ENCODE data around the gene SLC25A3.

SLC25A3 gene

DNA sequence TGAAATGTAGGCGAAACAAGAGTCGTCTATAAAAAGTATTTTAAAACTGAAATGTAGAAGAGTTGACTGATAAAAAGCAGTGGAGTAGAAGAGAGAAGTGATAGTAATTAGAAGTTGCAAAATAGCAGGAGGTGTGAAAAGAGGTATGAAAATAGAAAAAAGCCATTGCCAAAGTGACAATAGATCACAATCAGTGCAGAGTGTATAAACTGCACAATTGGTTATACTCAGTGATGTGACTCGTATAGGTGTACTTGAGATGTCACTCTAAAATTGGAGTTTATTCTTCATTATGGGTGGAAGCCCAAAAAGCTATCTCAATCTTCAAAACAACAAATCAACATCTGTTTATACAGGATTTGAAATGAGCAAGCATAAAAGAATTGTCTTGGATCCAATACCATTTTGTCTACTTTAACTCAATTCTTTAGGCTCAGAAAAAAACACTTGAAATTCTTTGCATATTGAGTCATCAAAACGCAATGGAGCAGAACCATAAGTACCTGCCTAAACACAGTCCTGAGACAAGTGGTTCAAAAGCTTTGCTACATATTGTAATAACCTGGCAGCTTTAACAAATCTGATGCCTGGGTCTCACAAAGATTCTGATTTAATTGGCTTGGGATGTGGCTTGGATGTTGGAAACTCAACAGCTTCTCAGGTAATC is 42.3 kb downstream of the SLC25A3 start (continued):
- TF ChIP-seq ZNF214 (tag by site-specific recombination; IDR thresholded peaks at IDR 0.05; ENCODE audit: borderline replicate concordance): no peak
- no peak for TF ChIP-seq ZNF626 (tag by site-specific recombination; IDR thresholded peaks at IDR 0.05)
- TF ChIP-seq GLI2 (tag by site-specific recombination; IDR thresholded peaks at IDR 0.05; ENCODE audit: borderline replicate concordance, low read depth): no peak
- TF ChIP-seq ZNF433 (tag by site-specific recombination; IDR thresholded peaks at IDR 0.05; ENCODE audit: low read depth): no peak
- no peak for TF ChIP-seq ZNF473 (tag by site-specific recombination; IDR thresholded peaks at IDR 0.05)
- TF ChIP-seq YY1 (tag by site-specific recombination; IDR thresholded peaks at IDR 0.05): no peak
- no peak for TF ChIP-seq TRIM28 (IDR thresholded peaks at IDR 0.05; ENCODE audit: borderline replicate concordance, low read length)
- TF ChIP-seq KLF8 (tag by site-specific recombination; IDR thresholded peaks at IDR 0.05): peak; percentile 68
- TF ChIP-seq ZNF366 (tag by site-specific recombination; conservative IDR thresholded peaks at IDR 0.05): peak; percentile 80
- no peak for TF ChIP-seq ZNF292 (tag by site-specific recombination; IDR thresholded peaks at IDR 0.05; ENCODE audit: borderline replicate concordance, low read depth)
- TF ChIP-seq, protein P1, sequence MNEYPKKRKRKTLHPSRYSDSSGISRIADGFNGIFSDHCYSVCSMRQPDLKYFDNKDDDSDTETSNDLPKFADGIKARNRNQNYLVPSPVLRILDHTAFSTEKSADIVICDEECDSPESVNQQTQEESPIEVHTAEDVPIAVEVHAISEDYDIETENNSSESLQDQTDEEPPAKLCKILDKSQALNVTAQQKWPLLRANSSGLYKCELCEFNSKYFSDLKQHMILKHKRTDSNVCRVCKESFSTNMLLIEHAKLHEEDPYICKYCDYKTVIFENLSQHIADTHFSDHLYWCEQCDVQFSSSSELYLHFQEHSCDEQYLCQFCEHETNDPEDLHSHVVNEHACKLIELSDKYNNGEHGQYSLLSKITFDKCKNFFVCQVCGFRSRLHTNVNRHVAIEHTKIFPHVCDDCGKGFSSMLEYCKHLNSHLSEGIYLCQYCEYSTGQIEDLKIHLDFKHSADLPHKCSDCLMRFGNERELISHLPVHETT (tag by site-specific recombination; IDR thresholded peaks at IDR 0.05): 0 out of 2 replicates have a peak, but pooled peaks have one; percentile 54
- no peak for TF ChIP-seq ZNF138 (tag by site-specific recombination; IDR thresholded peaks at IDR 0.05; ENCODE audit: borderline replicate concordance)
- TF ChIP-seq ZNF239 (tag by site-specific recombination; IDR thresholded peaks at IDR 0.05): no peak
- TF ChIP-seq, protein P2, sequence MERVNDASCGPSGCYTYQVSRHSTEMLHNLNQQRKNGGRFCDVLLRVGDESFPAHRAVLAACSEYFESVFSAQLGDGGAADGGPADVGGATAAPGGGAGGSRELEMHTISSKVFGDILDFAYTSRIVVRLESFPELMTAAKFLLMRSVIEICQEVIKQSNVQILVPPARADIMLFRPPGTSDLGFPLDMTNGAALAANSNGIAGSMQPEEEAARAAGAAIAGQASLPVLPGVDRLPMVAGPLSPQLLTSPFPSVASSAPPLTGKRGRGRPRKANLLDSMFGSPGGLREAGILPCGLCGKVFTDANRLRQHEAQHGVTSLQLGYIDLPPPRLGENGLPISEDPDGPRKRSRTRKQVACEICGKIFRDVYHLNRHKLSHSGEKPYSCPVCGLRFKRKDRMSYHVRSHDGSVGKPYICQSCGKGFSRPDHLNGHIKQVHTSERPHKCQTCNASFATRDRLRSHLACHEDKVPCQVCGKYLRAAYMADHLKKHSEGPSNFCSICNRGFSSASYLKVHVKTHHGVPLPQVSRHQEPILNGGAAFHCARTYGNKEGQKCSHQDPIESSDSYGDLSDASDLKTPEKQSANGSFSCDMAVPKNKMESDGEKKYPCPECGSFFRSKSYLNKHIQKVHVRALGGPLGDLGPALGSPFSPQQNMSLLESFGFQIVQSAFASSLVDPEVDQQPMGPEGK (tag by site-specific recombination; IDR thresholded peaks at IDR 0.05): no peak
- TF ChIP-seq, protein P3, sequence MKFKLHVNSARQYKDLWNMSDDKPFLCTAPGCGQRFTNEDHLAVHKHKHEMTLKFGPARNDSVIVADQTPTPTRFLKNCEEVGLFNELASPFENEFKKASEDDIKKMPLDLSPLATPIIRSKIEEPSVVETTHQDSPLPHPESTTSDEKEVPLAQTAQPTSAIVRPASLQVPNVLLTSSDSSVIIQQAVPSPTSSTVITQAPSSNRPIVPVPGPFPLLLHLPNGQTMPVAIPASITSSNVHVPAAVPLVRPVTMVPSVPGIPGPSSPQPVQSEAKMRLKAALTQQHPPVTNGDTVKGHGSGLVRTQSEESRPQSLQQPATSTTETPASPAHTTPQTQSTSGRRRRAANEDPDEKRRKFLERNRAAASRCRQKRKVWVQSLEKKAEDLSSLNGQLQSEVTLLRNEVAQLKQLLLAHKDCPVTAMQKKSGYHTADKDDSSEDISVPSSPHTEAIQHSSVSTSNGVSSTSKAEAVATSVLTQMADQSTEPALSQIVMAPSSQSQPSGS (tag by site-specific recombination; IDR thresholded peaks at IDR 0.05; ENCODE audit: low read depth): no peak
- TF ChIP-seq, protein P4, sequence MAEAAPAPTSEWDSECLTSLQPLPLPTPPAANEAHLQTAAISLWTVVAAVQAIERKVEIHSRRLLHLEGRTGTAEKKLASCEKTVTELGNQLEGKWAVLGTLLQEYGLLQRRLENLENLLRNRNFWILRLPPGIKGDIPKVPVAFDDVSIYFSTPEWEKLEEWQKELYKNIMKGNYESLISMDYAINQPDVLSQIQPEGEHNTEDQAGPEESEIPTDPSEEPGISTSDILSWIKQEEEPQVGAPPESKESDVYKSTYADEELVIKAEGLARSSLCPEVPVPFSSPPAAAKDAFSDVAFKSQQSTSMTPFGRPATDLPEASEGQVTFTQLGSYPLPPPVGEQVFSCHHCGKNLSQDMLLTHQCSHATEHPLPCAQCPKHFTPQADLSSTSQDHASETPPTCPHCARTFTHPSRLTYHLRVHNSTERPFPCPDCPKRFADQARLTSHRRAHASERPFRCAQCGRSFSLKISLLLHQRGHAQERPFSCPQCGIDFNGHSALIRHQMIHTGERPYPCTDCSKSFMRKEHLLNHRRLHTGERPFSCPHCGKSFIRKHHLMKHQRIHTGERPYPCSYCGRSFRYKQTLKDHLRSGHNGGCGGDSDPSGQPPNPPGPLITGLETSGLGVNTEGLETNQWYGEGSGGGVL (tag by site-specific recombination; IDR thresholded peaks at IDR 0.05): no peak
- TF ChIP-seq PRDM1 (tag by site-specific recombination; IDR thresholded peaks at IDR 0.05): 0 out of 2 replicates have a peak, but pooled peaks have one; percentile 5
- no peak for TF ChIP-seq ZNF785 (tag by site-specific recombination; IDR thresholded peaks at IDR 0.05)
- no peak for TF ChIP-seq ZNF114 (tag by site-specific recombination; IDR thresholded peaks at IDR 0.05)
- no peak for TF ChIP-seq ZNF610 (tag by site-specific recombination; IDR thresholded peaks at IDR 0.05; ENCODE audit: borderline replicate concordance)
- TF ChIP-seq ZNF155 (tag by site-specific recombination; IDR thresholded peaks at IDR 0.05): no peak
- TF ChIP-seq ZNF341 (tag by site-specific recombination; IDR thresholded peaks at IDR 0.05; ENCODE audit: low read depth): no peak
- no peak for TF ChIP-seq ZNF747 (tag by site-specific recombination; IDR thresholded peaks at IDR 0.05)
- TF ChIP-seq ZNF112 (tag by site-specific recombination; IDR thresholded peaks at IDR 0.05): no peak
- no peak for TF ChIP-seq ZFP3 (tag by site-specific recombination; IDR thresholded peaks at IDR 0.05; ENCODE audit: low read depth)
- TF ChIP-seq ZIC2 (tag by site-specific recombination; IDR thresholded peaks at IDR 0.05): no peak
- TF ChIP-seq ZNF76 (tag by site-specific recombination; IDR thresholded peaks at IDR 0.05; ENCODE audit: borderline replicate concordance, low read depth): no peak
- TF ChIP-seq YY2 (tag by site-specific recombination; IDR thresholded peaks at IDR 0.05): no peak
- no peak for TF ChIP-seq KLF1 (tag by site-specific recombination; IDR thresholded peaks at IDR 0.05)
- TF ChIP-seq, protein P5, sequence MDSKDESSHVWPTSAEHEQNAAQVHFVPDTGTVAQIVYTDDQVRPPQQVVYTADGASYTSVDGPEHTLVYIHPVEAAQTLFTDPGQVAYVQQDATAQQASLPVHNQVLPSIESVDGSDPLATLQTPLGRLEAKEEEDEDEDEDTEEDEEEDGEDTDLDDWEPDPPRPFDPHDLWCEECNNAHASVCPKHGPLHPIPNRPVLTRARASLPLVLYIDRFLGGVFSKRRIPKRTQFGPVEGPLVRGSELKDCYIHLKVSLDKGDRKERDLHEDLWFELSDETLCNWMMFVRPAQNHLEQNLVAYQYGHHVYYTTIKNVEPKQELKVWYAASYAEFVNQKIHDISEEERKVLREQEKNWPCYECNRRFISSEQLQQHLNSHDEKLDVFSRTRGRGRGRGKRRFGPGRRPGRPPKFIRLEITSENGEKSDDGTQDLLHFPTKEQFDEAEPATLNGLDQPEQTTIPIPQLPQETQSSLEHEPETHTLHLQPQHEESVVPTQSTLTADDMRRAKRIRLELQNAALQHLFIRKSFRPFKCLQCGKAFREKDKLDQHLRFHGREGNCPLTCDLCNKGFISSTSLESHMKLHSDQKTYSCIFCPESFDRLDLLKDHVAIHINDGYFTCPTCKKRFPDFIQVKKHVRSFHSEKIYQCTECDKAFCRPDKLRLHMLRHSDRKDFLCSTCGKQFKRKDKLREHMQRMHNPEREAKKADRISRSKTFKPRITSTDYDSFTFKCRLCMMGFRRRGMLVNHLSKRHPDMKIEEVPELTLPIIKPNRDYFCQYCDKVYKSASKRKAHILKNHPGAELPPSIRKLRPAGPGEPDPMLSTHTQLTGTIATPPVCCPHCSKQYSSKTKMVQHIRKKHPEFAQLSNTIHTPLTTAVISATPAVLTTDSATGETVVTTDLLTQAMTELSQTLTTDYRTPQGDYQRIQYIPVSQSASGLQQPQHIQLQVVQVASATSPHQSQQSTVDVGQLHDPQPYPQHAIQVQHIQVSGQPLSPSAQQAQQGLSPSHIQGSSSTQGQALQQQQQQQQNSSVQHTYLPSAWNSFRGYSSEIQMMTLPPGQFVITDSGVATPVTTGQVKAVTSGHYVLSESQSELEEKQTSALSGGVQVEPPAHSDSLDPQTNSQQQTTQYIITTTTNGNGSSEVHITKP (tag by site-specific recombination; IDR thresholded peaks at IDR 0.05): 0 out of 2 replicates have a peak, but pooled peaks have one; percentile 24
- TF ChIP-seq ZBTB8A (tag by site-specific recombination; IDR thresholded peaks at IDR 0.05): no peak

All from HEK293 (cell line).